ENCODE results near the gene CHST13. TPM values are rescaled to one million over a fixed set of nuclear protein-coding genes. Genes with fewer than 3 reads are reported as not detected.

Gene CHST13
- total RNA-seq, 2 experiments from 2014 or later = not detected

GRCh38 chr3:126493051-126493450 lies 30.9 kb upstream of the CHST13 start:
- Mint-ChIP-seq H3K27me3 (ENCODE audit: low read depth) (no peaks in the 10 kb centered on the region), H3K4me1 (ENCODE audit: low read depth) (peaks cover 3% of the 10 kb centered on the region), H3K36me3 (ENCODE audit: low read depth) (no peaks in the 10 kb centered on the region), H3K9me3 (no peaks in the 10 kb centered on the region), H3K27ac (no peak overlapping the region), H3K4me3 (no peak overlapping the region)
- CTCF ChIA-PET = no interaction called here
- DNase-seq = no peak
- intact Hi-C loops (cut with micrococcal nuclease) = no loop called here

GRCh38 chr3:126493739-126494138 lies 30.2 kb upstream of the CHST13 start:
- intact Hi-C loops (cut with micrococcal nuclease) = no loop called here
- DNase-seq = no peak
- Mint-ChIP-seq H3K27ac (no peak overlapping the region), H3K4me1 (ENCODE audit: low read depth) (peaks cover 3% of the 10 kb centered on the region), H3K4me3 (no peak overlapping the region), H3K27me3 (ENCODE audit: low read depth) (no peaks in the 10 kb centered on the region), H3K9me3 (no peaks in the 10 kb centered on the region), H3K36me3 (ENCODE audit: low read depth) (no peaks in the 10 kb centered on the region)
- CTCF ChIA-PET = no interaction called here

DNA sequence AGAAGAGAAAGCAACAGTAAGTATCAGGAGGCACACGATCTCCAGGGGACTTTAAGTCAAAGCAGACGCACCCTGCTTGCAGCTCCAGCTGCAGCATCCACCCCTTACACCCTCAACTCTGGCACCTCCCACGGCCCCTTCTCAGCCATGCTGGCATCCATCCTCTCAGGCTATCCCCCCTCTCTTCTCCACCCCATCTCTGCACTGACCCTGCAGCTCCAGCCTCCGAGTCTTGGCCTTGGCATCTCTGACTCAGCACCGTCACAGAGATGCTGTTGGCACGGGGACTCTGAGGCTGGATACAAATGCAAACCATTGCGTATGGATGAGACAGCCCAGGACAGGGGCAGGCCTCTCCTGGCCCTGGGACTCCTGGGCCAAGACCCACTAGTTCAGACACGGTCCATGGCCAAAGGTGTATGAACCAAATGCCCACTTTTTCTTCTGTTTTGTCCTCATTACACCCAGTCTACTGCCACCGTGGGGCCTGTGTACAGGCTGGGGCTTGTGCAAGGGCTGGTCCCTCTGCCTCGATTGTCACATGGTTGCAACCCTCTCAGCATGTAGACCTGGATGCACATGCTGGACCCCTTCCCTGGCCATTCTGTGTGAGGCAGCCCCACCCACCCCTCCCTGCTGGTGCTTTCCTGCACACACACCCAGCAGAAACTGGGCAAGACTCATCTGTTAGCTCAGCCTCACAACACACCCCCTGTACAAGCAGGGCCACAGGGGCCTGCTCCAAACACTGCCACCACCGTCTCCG lies 29.6 kb upstream of the CHST13 start:
- CTCF ChIA-PET = no interaction called here

GRCh38 chr3:126494970-126495230 lies 29.1 kb upstream of the CHST13 start:
- CTCF ChIA-PET = no interaction called here
- H3K36me3 Mint-ChIP-seq (ENCODE audit: low read depth) = no peaks in the 10 kb centered on the region
- intact Hi-C loops (cut with micrococcal nuclease) = no loop called here
- peaks cover 3% of the 10 kb centered on the region for H3K4me1 Mint-ChIP-seq (ENCODE audit: low read depth)
- H3K9me3 Mint-ChIP-seq = no peaks in the 10 kb centered on the region
- DNase-seq = no peak
- H3K27ac Mint-ChIP-seq = no peak overlapping the region
- H3K4me3 Mint-ChIP-seq = no peak overlapping the region
- H3K27me3 Mint-ChIP-seq (ENCODE audit: low read depth) = no peaks in the 10 kb centered on the region

More for the DNA sequence above, 29.6 kb upstream of the CHST13 start:
- no peak for DNase-seq
- H3K4me1 Mint-ChIP-seq (ENCODE audit: low read depth) = peaks cover 3% of the 10 kb centered on the region
- no peaks in the 10 kb centered on the region for H3K27me3 Mint-ChIP-seq (ENCODE audit: low read depth)
- no peak overlapping the region for H3K4me3 Mint-ChIP-seq
- no peaks in the 10 kb centered on the region for H3K36me3 Mint-ChIP-seq (ENCODE audit: low read depth)
- no peaks in the 10 kb centered on the region for H3K9me3 Mint-ChIP-seq
- H3K27ac Mint-ChIP-seq = no peak overlapping the region
- intact Hi-C loops (cut with micrococcal nuclease) = no loop called here

GRCh38 chr3:126495786-126496185 lies 28.2 kb upstream of the CHST13 start:
- Mint-ChIP-seq H3K36me3 (ENCODE audit: low read depth) (no peaks in the 10 kb centered on the region), H3K4me1 (ENCODE audit: low read depth) (peaks cover 3% of the 10 kb centered on the region), H3K4me3 (no peak overlapping the region), H3K27ac (no peak overlapping the region), H3K27me3 (ENCODE audit: low read depth) (no peaks in the 10 kb centered on the region), H3K9me3 (no peaks in the 10 kb centered on the region)
- intact Hi-C loops (cut with micrococcal nuclease) = no loop called here
- CTCF ChIA-PET = no interaction called here
- no peak for DNase-seq

DNA sequence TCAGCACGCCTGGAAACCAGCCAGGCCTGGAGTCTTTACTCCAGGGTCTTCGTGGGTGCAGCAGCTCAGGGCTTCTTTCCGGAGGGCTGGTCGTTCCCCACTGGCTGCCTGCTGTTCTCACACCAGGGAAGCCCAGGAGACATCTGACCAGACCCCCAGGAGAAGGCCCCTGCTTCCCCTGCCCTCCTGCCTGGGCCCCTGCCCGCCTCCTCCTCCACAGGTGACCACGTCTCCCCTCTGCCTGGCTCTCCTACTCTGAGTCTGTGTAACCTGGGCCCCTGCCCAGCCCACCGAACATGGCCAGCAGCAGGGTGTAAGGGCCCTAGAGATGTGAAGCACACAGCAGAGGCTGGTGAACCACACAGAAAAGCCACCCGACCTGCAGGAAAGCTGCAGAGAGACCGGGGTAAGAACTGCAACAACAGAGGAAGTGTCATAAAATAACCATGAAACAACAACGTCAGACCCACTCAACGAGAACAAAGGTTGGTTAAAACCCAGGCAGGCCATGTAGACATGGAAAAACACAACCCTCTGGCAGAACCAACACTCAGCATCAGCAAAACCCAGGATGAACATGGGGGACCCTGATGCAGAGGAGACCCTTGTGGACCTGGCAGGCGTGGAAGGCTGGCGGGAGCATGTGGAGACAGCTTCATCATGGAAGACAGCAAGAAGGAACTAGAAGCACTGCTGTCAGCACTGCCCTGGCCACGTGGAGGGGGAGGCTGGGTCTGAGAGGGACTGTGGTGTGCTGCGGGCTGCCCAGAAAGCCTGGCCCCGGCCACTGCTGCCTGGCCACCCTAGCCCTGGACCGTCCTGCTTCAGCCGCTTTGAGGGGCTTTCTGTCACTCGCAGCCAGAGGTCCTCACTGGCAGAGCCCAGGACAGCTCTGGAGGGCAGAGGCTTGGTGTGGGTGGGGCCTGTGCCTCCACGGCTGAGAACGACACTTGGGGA lies 26.8 kb upstream of the CHST13 start:
- CTCF ChIA-PET = interaction anchor here (0.8 kb wide), 1 partner anchor 25 kb away, joined by 3 read pairs; no protein-coding TSS in a partner anchor
- no peak overlapping the region for H3K4me3 Mint-ChIP-seq
- H3K36me3 Mint-ChIP-seq (ENCODE audit: low read depth) = no peaks in the 10 kb centered on the region
- H3K27ac Mint-ChIP-seq = no peak overlapping the region
- intact Hi-C loops (cut with micrococcal nuclease) = no loop called here
- no peak for DNase-seq
- H3K9me3 Mint-ChIP-seq = no peaks in the 10 kb centered on the region
- H3K4me1 Mint-ChIP-seq (ENCODE audit: low read depth) = peaks cover 3% of the 10 kb centered on the region
- no peaks in the 10 kb centered on the region for H3K27me3 Mint-ChIP-seq (ENCODE audit: low read depth)

GRCh38 chr3:126497956-126498355 lies 26.0 kb upstream of the CHST13 start:
- Mint-ChIP-seq H3K4me3 (no peak overlapping the region), H3K9me3 (no peaks in the 10 kb centered on the region), H3K36me3 (ENCODE audit: low read depth) (no peaks in the 10 kb centered on the region), H3K27ac (no peak overlapping the region), H3K4me1 (ENCODE audit: low read depth) (peaks cover 3% of the 10 kb centered on the region), H3K27me3 (ENCODE audit: low read depth) (no peaks in the 10 kb centered on the region)
- intact Hi-C loops (cut with micrococcal nuclease) = no loop called here
- CTCF ChIA-PET = no interaction called here
- DNase-seq = no peak

- no peak overlapping the region for H3K27ac Mint-ChIP-seq
- CTCF ChIA-PET = no interaction called here
- H3K9me3 Mint-ChIP-seq = no peaks in the 10 kb centered on the region
- no peaks in the 10 kb centered on the region for H3K27me3 Mint-ChIP-seq (ENCODE audit: low read depth)
- intact Hi-C loops (cut with micrococcal nuclease) = no loop called here
- no peak for DNase-seq
- H3K36me3 Mint-ChIP-seq (ENCODE audit: low read depth) = no peaks in the 10 kb centered on the region
- H3K4me1 Mint-ChIP-seq (ENCODE audit: low read depth) = peaks cover 3% of the 10 kb centered on the region
- H3K4me3 Mint-ChIP-seq = no peak overlapping the region
Observed at GRCh38 chr3:126498461-126498860, 25.5 kb upstream of the CHST13 start.

GRCh38 chr3:126498929-126499328 lies 25.0 kb upstream of the CHST13 start:
- Mint-ChIP-seq H3K9me3 (no peaks in the 10 kb centered on the region), H3K27me3 (ENCODE audit: low read depth) (no peaks in the 10 kb centered on the region), H3K36me3 (ENCODE audit: low read depth) (no peaks in the 10 kb centered on the region), H3K27ac (no peak overlapping the region), H3K4me1 (ENCODE audit: low read depth) (peaks cover 3% of the 10 kb centered on the region), H3K4me3 (no peak overlapping the region)
- intact Hi-C loops (cut with micrococcal nuclease) = no loop called here
- no peak for DNase-seq
- CTCF ChIA-PET = no interaction called here

DNA sequence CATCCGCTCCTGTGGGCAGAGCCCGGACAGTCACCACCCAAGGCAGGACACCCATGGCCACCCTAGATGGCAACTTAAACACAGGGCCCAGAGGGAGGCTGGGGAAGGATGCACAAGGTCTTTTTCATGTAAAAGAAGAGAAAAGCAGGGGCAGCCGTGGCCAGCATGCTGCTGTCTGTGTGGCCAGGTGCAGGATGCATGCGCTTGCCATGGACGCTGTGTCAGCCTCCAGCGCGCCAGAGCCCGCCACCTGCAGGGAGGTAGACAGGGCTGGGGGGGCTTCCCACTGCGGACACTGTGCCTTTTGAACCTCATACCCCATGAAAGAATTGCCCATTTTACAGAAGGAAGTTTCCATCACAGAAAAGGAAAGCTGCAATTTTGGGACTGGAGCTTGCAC lies 24.6 kb upstream of the CHST13 start:
- intact Hi-C loops (cut with micrococcal nuclease) = no loop called here
- Mint-ChIP-seq H3K9me3 (no peaks in the 10 kb centered on the region), H3K4me1 (ENCODE audit: low read depth) (no peaks in the 10 kb centered on the region), H3K4me3 (no peak overlapping the region), H3K36me3 (ENCODE audit: low read depth) (no peaks in the 10 kb centered on the region), H3K27me3 (ENCODE audit: low read depth) (no peaks in the 10 kb centered on the region), H3K27ac (no peak overlapping the region)
- CTCF ChIA-PET = no interaction called here
- no peak for DNase-seq

- CTCF ChIA-PET = no interaction called here
- H3K4me3 Mint-ChIP-seq = no peak overlapping the region
- no peaks in the 10 kb centered on the region for H3K36me3 Mint-ChIP-seq (ENCODE audit: low read depth)
- no peaks in the 10 kb centered on the region for H3K9me3 Mint-ChIP-seq
- no peaks in the 10 kb centered on the region for H3K4me1 Mint-ChIP-seq (ENCODE audit: low read depth)
- no peaks in the 10 kb centered on the region for H3K27me3 Mint-ChIP-seq (ENCODE audit: low read depth)
- intact Hi-C loops (cut with micrococcal nuclease) = no loop called here
- H3K27ac Mint-ChIP-seq = no peak overlapping the region
- no peak for DNase-seq
Observed at GRCh38 chr3:126500016-126500415, 23.9 kb upstream of the CHST13 start.

DNA sequence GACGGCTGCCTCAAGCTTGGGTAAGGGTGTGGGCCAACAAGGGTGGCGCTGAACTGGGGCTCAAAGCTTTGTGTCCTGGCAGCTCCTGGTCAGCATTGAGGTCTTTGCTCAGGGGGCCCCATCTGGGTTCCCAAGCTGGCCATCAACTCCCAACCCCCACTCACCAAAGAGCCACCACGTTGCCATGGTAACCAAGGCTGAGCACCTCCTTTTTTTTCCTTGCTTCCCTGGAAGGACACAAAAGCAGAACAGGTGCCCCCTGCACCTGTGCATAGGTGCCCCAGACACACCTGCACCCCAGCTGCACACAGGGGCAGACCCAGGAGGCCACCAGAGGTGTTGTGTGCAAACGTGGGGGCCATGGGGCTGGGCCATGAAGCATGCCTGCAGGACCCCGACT lies 22.9 kb upstream of the CHST13 start:
- CTCF ChIA-PET = interaction anchor here (0.6 kb wide), 1 partner anchor 255 kb away, joined by 4 read pairs; no protein-coding TSS in a partner anchor
- H3K4me3 Mint-ChIP-seq = no peak overlapping the region

GRCh38 chr3:126501736-126502135 lies 22.2 kb upstream of the CHST13 start:
- no peaks in the 10 kb centered on the region for H3K9me3 Mint-ChIP-seq
- H3K27ac Mint-ChIP-seq = no peak overlapping the region
- no peaks in the 10 kb centered on the region for H3K4me1 Mint-ChIP-seq (ENCODE audit: low read depth)
- CTCF ChIA-PET = no interaction called here
- no peaks in the 10 kb centered on the region for H3K27me3 Mint-ChIP-seq (ENCODE audit: low read depth)
- no peak overlapping the region for H3K4me3 Mint-ChIP-seq
- intact Hi-C loops (cut with micrococcal nuclease) = no loop called here
- no peak for DNase-seq
- no peaks in the 10 kb centered on the region for H3K36me3 Mint-ChIP-seq (ENCODE audit: low read depth)

More for the DNA sequence above, 22.9 kb upstream of the CHST13 start:
- H3K9me3 Mint-ChIP-seq = no peaks in the 10 kb centered on the region
- no peaks in the 10 kb centered on the region for H3K4me1 Mint-ChIP-seq (ENCODE audit: low read depth)
- DNase-seq = no peak
- H3K27ac Mint-ChIP-seq = no peak overlapping the region
- intact Hi-C loops (cut with micrococcal nuclease) = no loop called here
- H3K36me3 Mint-ChIP-seq (ENCODE audit: low read depth) = no peaks in the 10 kb centered on the region
- H3K27me3 Mint-ChIP-seq (ENCODE audit: low read depth) = no peaks in the 10 kb centered on the region

All from activated naive CD4-positive, alpha-beta T cell treated with anti-CD3 and anti-CD28 coated beads for 36 hours (primary cell).